GM12878 (cell line): Measurements from ENCODE around the gene CIPC. TPM values are rescaled to one million over a fixed set of nuclear protein-coding genes. Genes with fewer than 3 reads are reported as not detected.

ENCODE experiments used
- ATAC-seq: fragments of 200-7000 bp; cut with Tn5 transposase; 3 replicates; pipeline ENCODE4 v1.9.1; 2020; ENCODE audit warnings: mild to moderate bottlenecking, moderate library complexity
- BruUV-seq: library from RNA; stranded (reverse); fragments of 400-500 nt; replicated peaks from 2 replicates; lab custom pipeline; 2021; lab: Mats Ljungman, UMichigan
- CTCF ChIA-PET: fragments of 300-600 bp; sonication (Branson Sonifier 250); formaldehyde crosslinking; extraction: SDS; loops from one replicate; lab custom pipeline; 2021; ENCODE audit warnings: inconsistent platforms; lab: Yijun Ruan, JAX
- POLR2A ChIA-PET: fragments of 350-600 bp; formaldehyde crosslinking; extraction: SDS; loops from one replicate; lab custom pipeline; 2021; ENCODE audit warnings: inconsistent platforms; lab: Charles Lee
- RAD21 ChIA-PET: fragments of 300-600 bp; sonication (Branson Sonifier 250); formaldehyde crosslinking; loops from one replicate; lab custom pipeline; 2023; ENCODE audit warnings: antibody characterized with exemption; ENCODE audit not compliant: unreplicated experiment; lab: Charles Lee
- SMC1A ChIA-PET: fragments of 300-600 bp; sonication (Branson Sonifier 250); formaldehyde crosslinking; loops from one replicate; lab custom pipeline; 2023; ENCODE audit not compliant: unreplicated experiment, uncharacterized antibody; lab: Charles Lee
- DNase-seq: peaks from one replicate; pipeline ENCODE4 v3.0.0-alpha.2; 2011; ENCODE audit warnings: low read depth, low spot score
- FAIRE-seq: peaks from 3 replicates; lab custom pipeline; 2011; peaks lifted over from hg19 to GRCh38; lab: Jason Lieb, UNC
- H2AFZ ChIP-seq: 2 replicates; pipeline ENCODE4 v1.6.0; 2011; ENCODE audit warnings: low read depth, low read length, control low read depth; ENCODE audit not compliant: control insufficient read depth
- H3K27ac ChIP-seq: 2 replicates; pipeline ENCODE4 v1.5.1; 2011; ENCODE audit warnings: control low read depth; ENCODE audit not compliant: control insufficient read depth, insufficient read depth
- H3K27me3 ChIP-seq, 2 experiments: replicated peaks in 1 of 2; 2 replicates each; pipeline versions ENCODE4 v1.6.0 to v1.6.1; 2011; ENCODE audit warnings: low read length in 1 of 2; ENCODE audit not compliant: control insufficient read depth in 2 of 2, insufficient read depth in 2 of 2
- H3K36me3 ChIP-seq, 2 experiments: 2 replicates each; pipeline ENCODE4 v1.5.1; 2011; ENCODE audit warnings: low read length in 1 of 2; ENCODE audit not compliant: control insufficient read depth in 2 of 2, insufficient read depth in 2 of 2
- H3K4me1 ChIP-seq: 2 replicates; pipeline ENCODE4 v1.6.1; 2011; ENCODE audit warnings: mild to moderate bottlenecking, low read length, moderate library complexity, mixed read lengths; ENCODE audit not compliant: control insufficient read depth, insufficient read depth
- H3K4me2 ChIP-seq: 2 replicates; pipeline ENCODE4 v1.6.0; 2011; ENCODE audit warnings: control low read depth; ENCODE audit not compliant: control insufficient read depth, insufficient read depth
- H3K4me3 ChIP-seq: fragments of 200-600 bp; sonication (generic); 2 replicates; pipeline ENCODE4 v1.5.1; 2016
- H3K79me2 ChIP-seq: 2 replicates; pipeline ENCODE4 v1.6.0; 2011; ENCODE audit warnings: low read length; ENCODE audit not compliant: control insufficient read depth, insufficient read depth
- H3K9ac ChIP-seq: 2 replicates; pipeline ENCODE4 v1.8.0; 2011; ENCODE audit warnings: low read length, control low read depth, mixed read lengths; ENCODE audit not compliant: control insufficient read depth, insufficient read depth
- H3K9me3 ChIP-seq: replicated peaks from 3 replicates; pipeline ENCODE4 v1.5.1; 2011; ENCODE audit warnings: mild to moderate bottlenecking, low read length; ENCODE audit not compliant: control insufficient read depth, insufficient read depth
- H4K20me1 ChIP-seq: 2 replicates; pipeline ENCODE4 v1.6.0; 2011; ENCODE audit not compliant: control insufficient read depth, insufficient read depth
- EZH2 ChIP-seq: IDR thresholded peaks from 2 replicates; pipeline ENCODE4 v1.6.1; 2012; ENCODE audit warnings: low read depth, mild to moderate bottlenecking, control low read depth, inconsistent platforms, low read length, borderline replicate concordance; ENCODE audit not compliant: control insufficient read depth
- HCFC1 ChIP-seq: fragments of 150-350 bp; IDR thresholded peaks from 2 replicates; pipeline ENCODE4 v1.6.1; 2014; ENCODE audit warnings: low read length
- IKZF1 ChIP-seq: fragments of 450-650 bp; conservative IDR thresholded peaks from 2 replicates; pipeline ENCODE4 v1.6.1; 2017; ENCODE audit warnings: antibody characterized with exemption, mild to moderate bottlenecking
- NR2C1 ChIP-seq: fragments of 450-650 bp; IDR thresholded peaks from 2 replicates; pipeline ENCODE4 v1.6.1; 2017; ENCODE audit warnings: antibody characterized with exemption, mild to moderate bottlenecking, moderate library complexity
- RAD21 ChIP-seq: IDR thresholded peaks from 2 replicates; pipeline ENCODE4 v1.6.1; 2011; ENCODE audit warnings: mild to moderate bottlenecking, low read depth, low read length, moderate library complexity; ENCODE audit not compliant: insufficient read depth
- RCOR1 ChIP-seq: conservative IDR thresholded peaks from 2 replicates; pipeline ENCODE4 v1.6.1; 2012; ENCODE audit warnings: low read depth, low read length, improper control_type of control experiment
- RFX5 ChIP-seq: IDR thresholded peaks from 2 replicates; pipeline ENCODE4 v1.6.1; 2011; ENCODE audit warnings: low read depth, low read length, improper control_type of control experiment
- SMAD1 ChIP-seq: fragments of 450-650 bp; IDR thresholded peaks from 2 replicates; pipeline ENCODE4 v1.6.1; 2018; ENCODE audit warnings: mild to moderate bottlenecking, low read depth; ENCODE audit not compliant: partially characterized antibody
- SMAD5 ChIP-seq: IDR thresholded peaks from 2 replicates; pipeline ENCODE4 v1.6.1; 2016; ENCODE audit warnings: antibody characterized with exemption, low read depth
- TAF1 ChIP-seq: IDR thresholded peaks from 2 replicates; pipeline ENCODE4 v1.6.1; 2011; ENCODE audit warnings: mild to moderate bottlenecking, low read depth, low read length, borderline replicate concordance
- WGBS: methylation state at CpG from one replicate; pipeline ENCODE4 v1.1.6; 2016; ENCODE audit warnings: low lambda C conversion rate; ENCODE audit not compliant: insufficient replicate concordance, insufficient coverage; ENCODE audit errors: missing lambda C conversion rate; 5-methylcytosine and 5-hydroxymethylcytosine counted together
- in situ Hi-C: fragments of 300-500 bp; cut with MboI; formaldehyde crosslinking; loops from 9 replicates; pipeline ENCODE4 v1.14.3; 2018; ENCODE audit warnings: mixed read lengths
- intact Hi-C: fragments of 100-400 bp; cut with micrococcal nuclease; formaldehyde crosslinking; loops from one replicate; pipeline ENCODE4 v1.14.2; 2022; ENCODE audit not compliant: unreplicated experiment
- polyA plus RNA-seq, 11 experiments: library from polyadenylated mRNA; depleted of rRNA in 4 of 11; unstranded in 6 of 11; stranded (reverse) in 5 of 11; fragments of >200 nt; fragmentation: Nextera tagmentation in 4 of 11; fragmentation: Illumina TruSeq in 1 of 11; extraction: Ambion mirVana in 4 of 11; extraction: Trizol in 1 of 11; gene quantifications; 1 replicate in 1 of 11; 2 replicates in 10 of 11; pipeline versions ENCODE4 v1.2.1 to v1.2.3, GENCODE V29; 2011 to 2016; ENCODE audit warnings: inconsistent platforms in 2 of 11, missing spikeins in 2 of 11, low read depth in 1 of 11
- total RNA-seq, 4 experiments: library from RNA; depleted of rRNA in 3 of 4; stranded (reverse); fragments of >200 nt in 3 of 4; fragmentation: Illumina TruSeq in 1 of 4; extraction: Trizol in 1 of 4; gene quantifications; 2 replicates each; pipeline versions ENCODE4 v1.2.1 to v1.2.3, GENCODE V29; 2013 to 2021
- TF ChIP-seq, protein P1 (sequence below): IDR thresholded peaks from 2 replicates; pipeline ENCODE4 v1.6.1; 2012; ENCODE audit warnings: low read length, inconsistent platforms

Gene CIPC
- total and polyA plus RNA-seq, 10 of the 15 experiments (the other 5 are each of a cell fraction or from before 2014, with no cell fraction given): 5.6 to 29.5 (median 16.5) TPM

GRCh38 chr14:77157740-77158139 lies 59.7 kb downstream of the CIPC start:
- in situ Hi-C loops: no loop called here
- Histone ChIP-seq H3K4me1 (no peaks in the 10 kb centered on the region), H3K4me2 (no peak overlapping the region), H3K27me3 (no peaks in the 10 kb centered on the region; a peak in 1 of 4 replicates), H3K9ac (no peak overlapping the region), H3K9me3 (no peaks in the 10 kb centered on the region), H4K20me1 (no peaks in the 10 kb centered on the region), H3K4me3 (no peak overlapping the region), H3K79me2 (no peaks in the 10 kb centered on the region), H2AFZ (no peak overlapping the region), H3K36me3 (no peaks in the 10 kb centered on the region), H3K27ac (no peak overlapping the region)
- BruUV-seq: no TSS peak
- WGBS: 18% methylated on average over 11 of the region's 11 CpGs
- intact Hi-C loops: loop anchor here (10.0 kb wide), 1 partner anchor 387 kb away; no protein-coding TSS in a partner anchor
- ChIA-PET SMC1A (no interaction called here), POLR2A (interaction anchor here (0.6 kb wide), 1 partner anchor 133 kb away, joined by 6 read pairs; no protein-coding TSS in a partner anchor), CTCF (interaction anchor here (1.2 kb wide), 1 partner anchor 158 kb away, joined by 6 read pairs; no protein-coding TSS in a partner anchor), RAD21 (no interaction called here)
- TF ChIP-seq, protein P1, sequence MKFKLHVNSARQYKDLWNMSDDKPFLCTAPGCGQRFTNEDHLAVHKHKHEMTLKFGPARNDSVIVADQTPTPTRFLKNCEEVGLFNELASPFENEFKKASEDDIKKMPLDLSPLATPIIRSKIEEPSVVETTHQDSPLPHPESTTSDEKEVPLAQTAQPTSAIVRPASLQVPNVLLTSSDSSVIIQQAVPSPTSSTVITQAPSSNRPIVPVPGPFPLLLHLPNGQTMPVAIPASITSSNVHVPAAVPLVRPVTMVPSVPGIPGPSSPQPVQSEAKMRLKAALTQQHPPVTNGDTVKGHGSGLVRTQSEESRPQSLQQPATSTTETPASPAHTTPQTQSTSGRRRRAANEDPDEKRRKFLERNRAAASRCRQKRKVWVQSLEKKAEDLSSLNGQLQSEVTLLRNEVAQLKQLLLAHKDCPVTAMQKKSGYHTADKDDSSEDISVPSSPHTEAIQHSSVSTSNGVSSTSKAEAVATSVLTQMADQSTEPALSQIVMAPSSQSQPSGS: no peak
- no peak for TF ChIP-seq TAF1
- no peak for TF ChIP-seq NR2C1
- TF ChIP-seq SMAD5: no peak
- no peak for TF ChIP-seq SMAD1
- no peak for TF ChIP-seq RCOR1
- no peak for TF ChIP-seq RFX5
- TF ChIP-seq IKZF1: no peak
- no peak for TF ChIP-seq RAD21
- TF ChIP-seq HCFC1: no peak
- no peak for TF ChIP-seq EZH2
- FAIRE-seq (no peak), ATAC-seq (no peak), DNase-seq (no peak)
